GM21576 (cell line): Measurements from ENCODE around the gene KIF22.
"Not testable (repeated sequence)": the region's sequence is repeated elsewhere in the genome, so short reads cannot be mapped to it uniquely, and the experiment has no call there.

Experiments
- ATAC-seq: cut with Tn5 transposase; IDR thresholded peaks from one replicate; pipeline ENCODE4 v1.9.1; 2021; ENCODE audit warnings: mild to moderate bottlenecking, moderate library complexity; ENCODE audit not compliant: unreplicated experiment

Gene KIF22

DNA sequence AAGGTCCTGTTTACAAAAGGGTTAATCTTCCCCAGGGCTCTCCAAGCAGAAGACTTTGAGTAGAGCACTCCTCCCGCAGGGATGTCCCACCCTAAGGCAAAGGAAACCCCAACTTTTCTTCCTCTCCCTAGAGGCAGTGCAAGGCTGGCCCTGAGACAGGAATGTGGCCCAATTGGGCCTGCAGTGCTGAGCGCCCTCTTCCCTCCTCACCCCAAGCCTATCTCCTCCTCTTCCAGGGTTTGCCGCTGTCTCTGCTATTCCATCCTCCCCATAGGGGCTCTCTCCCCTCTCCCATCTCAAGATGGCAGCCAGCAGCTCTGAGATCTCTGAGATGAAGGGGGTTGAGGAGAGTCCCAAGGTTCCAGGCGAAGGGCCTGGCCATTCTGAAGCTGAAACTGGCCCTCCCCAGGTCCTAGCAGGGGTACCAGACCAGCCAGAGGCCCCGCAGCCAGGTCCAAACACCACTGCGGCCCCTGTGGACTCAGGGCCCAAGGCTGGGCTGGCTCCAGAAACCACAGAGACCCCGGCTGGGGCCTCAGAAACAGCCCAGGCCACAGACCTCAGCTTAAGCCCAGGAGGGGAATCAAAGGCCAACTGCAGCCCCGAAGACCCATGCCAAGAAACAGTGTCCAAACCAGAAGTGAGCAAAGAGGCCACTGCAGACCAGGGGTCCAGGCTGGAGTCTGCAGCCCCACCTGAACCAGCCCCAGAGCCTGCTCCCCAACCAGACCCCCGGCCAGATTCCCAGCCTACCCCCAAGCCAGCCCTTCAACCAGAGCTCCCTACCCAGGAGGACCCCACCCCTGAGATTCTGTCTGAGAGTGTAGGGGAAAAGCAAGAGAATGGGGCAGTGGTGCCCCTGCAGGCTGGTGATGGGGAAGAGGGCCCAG lies 22.4 kb downstream of the KIF22 start:
- no peak for ATAC-seq

DNA sequence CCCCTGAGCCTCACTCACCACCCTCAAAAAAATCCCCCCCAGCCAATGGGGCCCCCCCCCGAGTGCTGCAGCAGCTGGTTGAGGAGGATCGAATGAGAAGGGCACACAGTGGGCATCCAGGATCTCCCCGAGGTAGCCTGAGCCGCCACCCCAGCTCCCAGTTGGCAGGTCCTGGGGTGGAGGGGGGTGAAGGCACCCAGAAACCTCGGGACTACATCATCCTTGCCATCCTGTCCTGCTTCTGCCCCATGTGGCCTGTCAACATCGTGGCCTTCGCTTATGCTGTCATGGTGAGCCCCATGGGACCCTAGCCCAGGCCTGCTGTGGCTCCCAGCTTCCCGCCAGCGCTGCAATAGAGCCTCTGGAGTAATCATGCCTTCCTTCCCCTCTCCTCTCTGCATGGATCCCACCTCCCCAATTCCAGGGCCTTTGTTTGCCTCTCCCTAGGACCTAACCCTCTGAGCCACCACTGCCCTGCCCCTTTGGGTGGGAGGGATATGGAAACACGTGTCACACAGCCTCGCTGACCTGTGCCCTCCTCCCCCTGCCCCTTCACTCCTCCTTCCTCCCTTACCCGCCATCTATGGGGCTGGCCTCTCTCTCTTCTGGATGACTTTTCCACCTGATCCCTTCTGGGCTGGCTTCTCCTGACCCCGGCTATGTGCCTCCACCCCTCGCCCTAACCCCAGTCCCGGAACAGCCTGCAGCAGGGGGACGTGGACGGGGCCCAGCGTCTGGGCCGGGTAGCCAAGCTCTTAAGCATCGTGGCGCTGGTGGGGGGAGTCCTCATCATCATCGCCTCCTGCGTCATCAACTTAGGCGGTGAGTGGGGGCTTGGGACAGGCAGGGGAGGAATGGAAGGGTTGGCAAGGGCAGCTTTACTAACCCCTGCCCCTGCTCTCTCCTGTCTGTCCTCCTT lies 23.4 kb downstream of the KIF22 start:
- ATAC-seq: no peak

DNA sequence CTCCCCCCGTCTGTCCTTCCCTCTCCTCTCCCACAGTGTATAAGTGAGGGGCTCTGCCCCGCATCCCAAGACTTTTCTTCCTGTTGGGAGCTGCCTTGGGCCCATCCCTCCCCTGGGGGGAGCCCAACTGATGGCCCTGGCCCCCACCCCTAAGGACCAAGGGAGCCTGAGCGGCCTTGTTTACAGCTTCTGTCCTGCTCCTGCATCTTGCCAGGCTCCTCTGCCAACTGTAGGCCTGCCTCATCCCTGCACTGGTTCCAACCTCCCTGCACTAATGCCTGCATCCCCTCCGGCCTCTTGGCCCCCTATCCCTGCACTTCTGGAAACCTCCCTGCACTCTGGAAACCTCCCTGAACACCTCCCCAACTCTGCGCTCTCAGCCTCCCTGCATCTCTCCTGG lies 24.0 kb downstream of the KIF22 start:
- no peak for ATAC-seq

DNA sequence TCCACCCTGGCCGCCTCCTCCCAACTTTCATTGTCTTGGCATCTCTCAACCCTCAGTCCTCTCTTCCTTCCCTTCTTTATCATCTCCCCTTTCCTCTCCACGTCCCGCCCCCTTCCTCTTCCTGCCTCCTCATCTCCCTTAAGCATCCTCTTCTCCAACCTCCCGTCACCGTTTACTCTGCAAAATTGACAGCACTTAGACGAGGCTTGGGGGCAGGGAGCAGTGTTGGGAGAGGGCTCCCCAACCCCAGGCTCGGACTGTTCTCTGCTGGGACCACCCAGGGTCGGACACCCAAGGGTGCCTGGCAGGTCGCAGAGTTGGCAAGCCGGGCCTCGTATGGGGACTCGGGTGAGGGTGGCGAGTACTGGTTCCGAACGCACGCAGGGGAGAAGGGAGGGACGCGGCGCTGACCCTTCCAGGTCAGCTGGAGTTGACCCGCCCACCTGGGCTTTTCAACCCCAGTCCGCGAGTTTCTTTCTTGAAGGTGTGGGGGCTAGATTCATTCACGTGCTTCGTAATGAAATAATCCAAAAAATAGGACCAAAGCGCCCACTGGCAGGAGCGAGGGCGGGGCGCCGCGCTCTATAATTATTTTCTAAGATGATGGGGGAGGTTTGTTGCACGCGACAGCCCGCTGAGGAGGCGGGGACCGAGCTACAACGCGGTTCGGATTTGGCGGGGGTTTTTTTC lies 24.6 kb downstream of the KIF22 start:
- no peak for ATAC-seq

DNA sequence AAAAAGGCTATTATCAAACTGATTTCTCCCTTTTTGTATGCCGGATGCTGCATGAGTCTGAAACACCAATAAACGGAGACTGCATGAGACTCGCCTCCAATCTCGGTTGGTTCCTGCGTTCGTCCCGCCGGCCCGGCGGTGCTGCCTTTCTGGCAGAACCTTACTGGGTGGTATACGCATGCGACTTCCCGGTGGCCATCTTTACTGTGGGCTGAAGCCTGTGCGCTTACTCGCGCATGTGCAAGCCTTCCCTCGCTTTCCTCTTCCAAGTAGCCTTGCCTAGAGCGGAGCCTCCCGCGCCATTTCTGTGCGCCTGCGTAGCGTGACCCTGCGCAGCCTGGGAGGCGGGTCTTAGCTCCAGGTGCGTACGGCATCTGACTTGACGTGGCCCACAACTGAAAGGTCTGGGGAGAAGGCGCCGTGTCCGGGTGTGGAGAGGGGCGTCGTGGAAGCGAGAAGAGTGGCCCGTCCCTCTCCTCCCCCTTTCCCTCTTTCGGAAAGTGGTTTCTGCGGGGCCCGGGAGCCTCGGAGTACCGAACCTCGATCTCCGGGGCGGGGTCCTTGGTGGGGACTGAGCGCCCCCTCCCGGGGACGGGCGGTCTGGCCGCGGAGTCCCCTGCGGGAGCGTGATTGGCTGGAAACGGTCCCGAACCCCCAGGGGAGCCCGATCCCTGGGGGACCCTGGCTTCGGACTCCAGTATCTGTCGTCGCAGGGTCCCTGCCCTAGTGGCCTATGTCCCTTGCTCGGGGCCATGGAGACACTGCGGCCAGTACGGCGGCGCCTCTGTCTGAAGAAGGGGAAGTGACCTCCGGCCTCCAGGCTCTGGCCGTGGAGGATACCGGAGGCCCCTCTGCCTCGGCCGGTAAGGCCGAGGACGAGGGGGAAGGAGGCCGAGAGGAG lies 25.5 kb downstream of the KIF22 start, which contains the start of gene PAGR1:
Gene PAGR1 (plus strand): TSS at position 360 of the 901 bp plus-strand sequence. CDS start 374 bp downstream, at position 734.
- peak; percentile 49 for ATAC-seq

DNA sequence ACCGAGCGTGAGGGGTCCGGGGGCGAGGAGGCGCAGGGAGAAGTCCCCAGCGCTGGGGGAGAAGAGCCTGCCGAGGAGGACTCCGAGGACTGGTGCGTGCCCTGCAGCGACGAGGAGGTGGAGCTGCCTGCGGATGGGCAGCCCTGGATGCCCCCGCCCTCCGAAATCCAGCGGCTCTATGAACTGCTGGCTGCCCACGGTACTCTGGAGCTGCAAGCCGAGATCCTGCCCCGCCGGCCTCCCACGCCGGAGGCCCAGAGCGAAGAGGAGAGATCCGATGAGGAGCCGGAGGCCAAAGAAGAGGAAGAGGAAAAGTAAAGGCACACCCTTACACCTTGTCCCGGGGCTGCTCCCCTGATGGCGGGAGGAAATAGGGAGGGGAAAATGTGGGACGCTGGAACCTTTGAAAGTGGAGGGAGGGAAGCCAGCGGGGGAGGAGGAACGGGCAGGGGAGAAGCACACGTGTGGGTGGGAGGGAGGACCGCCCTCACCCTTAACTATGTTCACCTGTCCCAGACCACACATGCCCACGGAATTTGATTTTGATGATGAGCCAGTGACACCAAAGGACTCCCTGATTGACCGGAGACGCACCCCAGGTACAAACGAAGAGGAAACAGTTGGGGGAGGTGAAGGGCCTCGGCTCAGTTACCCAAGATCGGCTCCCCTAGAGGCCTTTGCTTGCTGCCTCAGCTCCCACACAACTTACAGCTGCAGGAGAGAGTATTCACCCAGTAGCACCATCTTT lies 26.3 kb downstream of the KIF22 start:
- peak; percentile 14 for ATAC-seq

DNA sequence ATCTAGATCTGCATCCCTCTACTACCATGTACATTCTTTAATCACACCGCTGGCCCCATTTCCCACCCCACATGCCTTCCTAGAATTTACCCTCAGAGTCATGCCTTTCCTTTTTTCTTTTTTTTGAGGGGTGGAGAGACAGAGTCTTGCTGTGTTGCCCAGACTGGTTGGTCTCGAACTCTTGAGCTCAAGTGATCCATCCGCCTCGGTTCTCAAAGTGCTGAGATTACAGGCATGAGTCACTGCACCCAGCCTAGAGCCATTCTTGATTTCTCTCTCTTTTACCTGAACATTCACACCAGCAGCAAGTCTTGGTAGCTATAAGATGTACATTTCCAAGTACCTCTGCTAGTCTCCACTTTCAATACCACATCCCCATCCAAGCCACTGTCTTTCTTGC lies 27.5 kb downstream of the KIF22 start:
- ATAC-seq: no peak

DNA sequence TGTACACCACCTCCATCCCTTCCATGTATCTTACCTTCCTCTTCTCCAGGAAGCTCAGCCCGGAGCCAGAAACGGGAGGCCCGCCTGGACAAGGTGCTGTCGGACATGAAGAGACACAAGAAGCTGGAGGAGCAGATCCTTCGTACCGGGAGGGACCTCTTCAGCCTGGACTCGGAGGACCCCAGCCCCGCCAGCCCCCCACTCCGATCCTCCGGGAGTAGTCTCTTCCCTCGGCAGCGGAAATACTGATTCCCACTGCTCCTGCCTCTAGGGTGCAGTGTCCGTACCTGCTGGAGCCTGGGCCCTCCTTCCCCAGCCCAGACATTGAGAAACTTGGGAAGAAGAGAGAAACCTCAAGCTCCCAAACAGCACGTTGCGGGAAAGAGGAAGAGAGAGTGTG lies 29.0 kb downstream of the KIF22 start:
- ATAC-seq: no peak

DNA sequence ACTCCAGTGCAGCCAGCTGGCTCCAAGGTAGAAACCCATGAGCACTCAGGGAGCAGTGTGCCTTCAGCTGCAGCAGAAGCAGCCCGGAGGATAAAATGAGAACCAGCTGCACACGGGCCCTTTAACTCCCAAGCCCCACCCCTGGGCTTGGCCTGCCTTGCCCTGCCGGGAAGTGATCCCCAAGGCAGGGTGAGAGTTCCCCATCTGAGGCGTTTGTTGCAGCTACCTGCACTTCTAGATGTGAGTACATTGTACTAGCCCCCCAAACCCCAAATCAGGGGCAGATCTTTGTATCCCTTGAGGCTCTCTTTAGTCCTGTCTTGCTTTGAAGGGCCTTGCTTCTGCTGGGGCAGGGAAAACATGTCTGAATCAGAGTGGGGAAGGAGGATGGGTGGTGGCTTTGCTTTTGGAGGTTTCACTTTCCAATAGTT lies 29.7 kb downstream of the KIF22 start, which contains the start of gene MVP:
Gene MVP (plus strand): TSS at position 192 of the 431 bp plus-strand sequence. CDS start 10,088 bp downstream, outside the sequence.
- ATAC-seq: no peak

DNA sequence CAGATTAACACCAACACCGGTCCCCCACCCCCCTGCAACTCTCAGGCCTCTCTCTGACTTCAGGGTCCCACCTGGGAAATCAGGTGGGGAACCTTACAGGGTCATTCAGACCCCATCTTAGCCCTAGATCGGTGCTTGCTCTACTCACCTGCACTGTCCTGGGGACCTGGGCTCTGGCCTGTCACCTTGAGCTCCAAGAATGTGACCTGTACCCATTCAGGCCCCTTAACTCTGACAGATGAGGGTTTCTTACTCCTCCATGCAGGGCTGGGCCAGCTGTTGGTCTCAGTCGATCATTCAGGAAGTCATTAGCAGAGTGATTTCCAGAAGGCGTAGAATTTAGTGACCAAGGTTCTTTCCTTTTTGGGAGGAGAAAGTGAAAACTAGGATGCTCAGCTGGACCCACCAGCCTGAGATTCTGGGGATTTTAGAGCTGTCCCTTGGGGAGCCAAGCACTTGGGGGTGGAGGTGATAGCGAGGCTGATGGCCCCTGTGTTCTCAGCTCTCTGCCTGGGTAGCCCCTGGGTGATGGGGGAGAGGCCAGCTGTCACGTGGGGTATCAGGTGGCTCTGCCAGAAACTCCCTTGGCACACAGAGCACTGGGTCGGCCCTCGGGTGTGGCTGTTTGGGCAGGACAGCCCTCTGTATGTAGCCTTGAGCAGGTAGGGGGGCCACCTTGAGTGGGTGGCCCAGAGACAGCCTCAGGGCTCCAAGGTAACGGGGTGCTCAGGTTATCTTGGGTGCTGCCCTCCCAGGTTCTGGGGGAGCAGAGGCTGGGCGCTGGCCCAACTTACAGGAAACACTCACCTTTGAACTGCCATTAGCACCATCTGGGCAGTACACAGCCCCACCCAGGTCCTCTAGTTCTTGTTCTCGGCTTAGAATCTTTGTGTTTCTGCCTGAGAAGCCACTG lies 30.4 kb downstream of the KIF22 start:
- peak; percentile 37 for ATAC-seq

DNA sequence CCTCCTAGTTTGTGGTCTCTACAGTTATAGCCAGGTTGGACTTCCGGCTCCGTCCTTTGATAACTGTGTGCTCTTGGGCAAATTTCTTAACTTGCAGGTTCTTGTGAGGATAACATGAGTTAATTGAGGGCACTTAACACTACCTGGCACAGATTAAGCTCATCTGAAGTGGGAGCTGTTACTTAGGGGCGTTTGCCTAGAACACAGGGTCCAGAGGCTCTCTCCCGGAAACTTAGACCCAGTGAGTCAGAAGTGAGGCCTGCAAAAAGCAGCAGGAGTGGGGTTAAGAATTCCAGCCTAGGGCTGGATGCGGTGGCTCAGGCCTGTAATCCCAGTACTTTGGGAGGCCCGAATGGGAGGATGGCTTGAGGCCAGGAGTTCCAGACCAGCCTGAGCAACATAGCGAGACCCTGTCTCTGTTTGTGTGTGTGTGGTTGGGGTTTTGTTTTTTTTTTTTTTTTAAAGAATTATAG lies 31.1 kb downstream of the KIF22 start:
- ATAC-seq: no peak

DNA sequence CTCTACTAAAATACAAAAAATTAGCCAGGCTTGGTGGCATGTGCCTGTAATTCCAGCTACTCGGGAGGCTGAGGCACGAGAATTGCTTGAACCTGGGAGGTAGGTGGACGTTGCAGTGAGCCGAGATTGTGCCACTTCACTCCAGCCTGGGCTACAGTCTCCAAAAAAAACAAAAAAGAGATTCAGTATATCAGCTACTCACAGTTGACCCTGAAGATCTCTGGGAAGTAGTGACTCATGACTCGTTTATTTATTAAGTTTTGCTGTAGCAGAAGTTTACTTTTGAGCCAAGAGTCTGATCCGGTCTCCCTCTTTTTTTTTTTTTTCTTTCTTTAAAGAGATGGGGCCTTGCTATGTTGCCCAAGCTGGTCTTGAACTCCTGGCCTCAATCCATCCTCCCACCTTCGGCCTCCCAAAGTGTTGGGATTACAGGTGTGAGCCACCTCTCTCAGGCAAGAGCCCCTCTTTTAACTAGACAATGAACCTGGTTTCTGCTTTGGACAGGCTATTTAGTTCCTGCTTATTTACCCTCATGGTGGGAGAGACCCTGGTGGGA lies 34.1 kb downstream of the KIF22 start:
- ATAC-seq: no peak

DNA sequence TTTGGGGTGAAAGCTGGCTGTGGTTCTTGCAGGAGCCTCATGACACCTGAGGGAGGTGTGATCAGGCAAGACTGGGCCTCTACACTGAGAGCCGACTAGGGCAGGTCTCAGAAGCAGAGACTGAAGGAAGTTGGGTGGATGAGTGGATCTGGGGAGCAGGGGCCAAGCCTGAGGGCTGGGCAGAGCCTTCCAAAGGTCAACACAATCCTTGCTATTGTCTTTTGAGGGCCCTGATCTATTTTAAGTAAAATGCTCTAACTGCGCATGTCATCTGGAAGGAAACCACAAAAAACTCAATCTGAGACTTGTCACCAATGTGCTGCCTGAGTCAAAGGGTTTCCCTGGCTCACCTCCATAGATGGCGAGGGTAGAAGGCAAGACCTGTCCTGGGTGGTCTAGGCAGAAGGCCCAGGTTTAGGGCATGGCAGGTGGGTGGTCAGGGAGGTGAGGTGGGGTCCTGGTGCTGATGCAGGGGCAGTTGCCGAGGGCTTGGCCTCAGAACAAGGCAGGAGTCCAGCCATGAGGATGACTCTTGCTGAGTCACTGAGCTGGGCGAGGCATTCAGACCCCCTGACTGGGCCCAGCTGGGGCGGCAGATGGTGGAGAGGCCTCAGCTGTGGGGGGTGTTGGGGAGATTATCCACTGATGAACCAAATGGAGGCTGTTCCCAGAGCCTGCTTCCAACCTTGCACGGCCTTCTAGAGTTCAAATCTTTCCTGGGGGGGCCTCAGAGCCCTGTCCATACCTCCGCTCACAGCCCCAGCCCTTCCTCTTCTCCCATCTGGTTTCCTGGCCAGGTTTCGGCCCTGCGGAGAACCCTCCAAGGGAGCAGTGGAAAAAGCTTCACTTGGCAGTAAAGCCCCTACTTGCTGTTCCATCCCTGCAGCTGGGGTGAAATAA lies 34.8 kb downstream of the KIF22 start:
- ATAC-seq: no peak

DNA sequence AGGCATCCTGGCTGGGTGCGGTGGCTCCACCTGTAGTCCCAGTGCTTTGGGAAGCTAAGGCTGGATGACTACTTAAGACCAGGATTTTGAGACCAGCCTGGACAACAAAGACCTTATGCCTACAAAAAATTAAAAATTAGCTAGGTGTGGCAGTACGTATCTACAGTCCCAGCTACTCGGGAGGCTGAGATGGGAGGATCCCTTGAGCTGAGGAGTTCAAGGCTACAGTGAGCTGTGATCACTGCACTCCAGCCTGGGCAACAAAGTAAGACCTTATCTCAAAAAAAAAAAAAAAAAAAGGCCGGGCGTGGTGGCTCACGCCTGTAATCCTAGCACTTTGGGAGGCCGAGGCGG lies 35.8 kb downstream of the KIF22 start:
- no peak for ATAC-seq

DNA sequence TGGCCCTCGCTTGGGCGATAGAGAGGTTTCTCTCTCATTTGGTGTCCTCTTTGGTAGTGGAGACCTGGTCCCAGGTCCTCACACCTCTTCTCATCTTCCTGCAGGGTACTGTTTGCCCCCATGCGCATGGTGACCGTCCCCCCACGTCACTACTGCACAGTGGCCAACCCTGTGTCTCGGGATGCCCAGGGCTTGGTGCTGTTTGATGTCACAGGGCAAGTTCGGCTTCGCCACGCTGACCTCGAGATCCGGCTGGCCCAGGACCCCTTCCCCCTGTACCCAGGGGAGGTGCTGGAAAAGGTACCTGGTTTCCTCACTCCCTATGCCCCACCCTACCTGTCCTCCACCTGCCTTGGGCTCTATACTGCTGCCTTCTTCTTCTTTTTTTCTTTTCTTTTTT lies 40.2 kb downstream of the KIF22 start:
- no peak for ATAC-seq

DNA sequence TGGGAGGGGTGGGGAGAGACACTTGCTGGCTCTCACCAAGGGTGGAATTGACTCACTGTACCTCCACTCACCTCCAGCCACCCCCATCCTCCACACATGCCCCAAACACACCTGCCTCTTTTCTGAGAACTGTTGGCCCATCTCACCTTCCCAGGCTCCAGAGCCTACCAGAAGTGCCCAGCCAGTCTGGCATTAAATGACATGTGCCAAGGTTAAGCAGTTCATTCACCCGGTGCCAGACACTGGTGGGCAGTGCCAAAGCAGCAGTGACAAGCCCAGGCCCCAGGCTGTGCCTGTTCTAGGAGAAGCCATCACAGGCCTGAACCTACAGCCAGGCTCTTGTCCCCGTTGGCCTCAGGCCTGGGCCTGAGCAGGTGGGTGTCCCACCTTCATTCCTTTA lies 40.9 kb downstream of the KIF22 start:
- ATAC-seq: no peak

DNA sequence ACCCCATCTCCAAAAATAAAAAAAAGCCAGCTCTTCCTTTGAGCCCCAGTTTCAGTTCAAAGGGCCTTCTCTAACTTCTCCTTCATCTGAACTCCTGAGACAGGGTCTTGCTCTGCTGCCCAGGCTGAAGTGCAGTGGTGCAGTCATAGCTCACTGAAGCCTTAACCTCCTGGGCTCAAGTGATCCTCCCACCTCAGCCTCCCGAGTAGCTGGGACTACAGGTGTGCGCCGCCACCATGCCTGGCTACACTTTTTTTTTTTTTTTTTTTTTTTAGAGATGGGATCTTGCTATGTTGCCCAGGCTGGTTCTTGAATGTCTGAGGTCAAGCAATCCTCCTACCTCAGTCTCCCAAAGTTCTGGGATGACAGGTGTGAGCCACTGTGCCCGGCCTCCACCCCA lies 42.7 kb downstream of the KIF22 start:
- not testable (repeated sequence) for ATAC-seq
